ENCODE measurements around the gene TMEM218.

DNA sequence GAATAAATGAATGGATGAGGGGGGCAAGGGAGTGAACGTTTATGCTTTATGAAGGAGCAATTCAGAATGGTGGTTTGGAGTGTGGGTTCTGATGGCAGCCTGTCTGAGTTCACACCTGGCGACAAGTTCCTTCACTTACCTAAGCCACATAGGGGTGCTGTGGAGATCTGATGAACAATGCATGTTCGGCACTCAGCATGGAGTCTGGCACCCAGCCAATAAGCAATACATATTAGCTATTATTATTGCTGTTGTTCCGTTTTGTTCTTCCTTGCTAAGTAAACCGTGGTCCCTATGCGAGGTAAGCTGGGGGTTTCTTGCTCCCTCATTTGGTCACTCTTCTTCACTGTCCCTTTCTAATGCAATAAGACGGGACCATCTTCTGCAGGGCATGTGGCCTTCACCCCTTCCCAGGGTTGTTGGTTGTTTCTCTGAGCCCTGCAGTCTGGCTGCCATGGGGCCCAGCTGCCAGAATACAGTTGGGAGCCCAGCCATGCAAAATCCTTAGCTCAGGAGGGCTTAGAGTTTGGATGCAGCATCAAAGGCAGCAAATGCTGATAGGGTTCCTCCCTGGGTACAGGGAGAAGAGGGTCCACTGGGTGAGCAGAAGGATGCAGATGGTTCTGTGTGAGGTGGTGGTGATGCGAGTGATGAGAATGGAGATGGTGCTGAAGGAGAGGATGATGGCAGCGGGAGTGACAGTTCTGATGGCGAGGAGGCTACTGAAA, 46.7 kb upstream of the TMEM218 start:
- no peak for TF ChIP-seq EP300 (IDR thresholded peaks at IDR 0.05)
- TF ChIP-seq, protein P1, sequence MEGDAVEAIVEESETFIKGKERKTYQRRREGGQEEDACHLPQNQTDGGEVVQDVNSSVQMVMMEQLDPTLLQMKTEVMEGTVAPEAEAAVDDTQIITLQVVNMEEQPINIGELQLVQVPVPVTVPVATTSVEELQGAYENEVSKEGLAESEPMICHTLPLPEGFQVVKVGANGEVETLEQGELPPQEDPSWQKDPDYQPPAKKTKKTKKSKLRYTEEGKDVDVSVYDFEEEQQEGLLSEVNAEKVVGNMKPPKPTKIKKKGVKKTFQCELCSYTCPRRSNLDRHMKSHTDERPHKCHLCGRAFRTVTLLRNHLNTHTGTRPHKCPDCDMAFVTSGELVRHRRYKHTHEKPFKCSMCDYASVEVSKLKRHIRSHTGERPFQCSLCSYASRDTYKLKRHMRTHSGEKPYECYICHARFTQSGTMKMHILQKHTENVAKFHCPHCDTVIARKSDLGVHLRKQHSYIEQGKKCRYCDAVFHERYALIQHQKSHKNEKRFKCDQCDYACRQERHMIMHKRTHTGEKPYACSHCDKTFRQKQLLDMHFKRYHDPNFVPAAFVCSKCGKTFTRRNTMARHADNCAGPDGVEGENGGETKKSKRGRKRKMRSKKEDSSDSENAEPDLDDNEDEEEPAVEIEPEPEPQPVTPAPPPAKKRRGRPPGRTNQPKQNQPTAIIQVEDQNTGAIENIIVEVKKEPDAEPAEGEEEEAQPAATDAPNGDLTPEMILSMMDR (IDR thresholded peaks at IDR 0.05), result no peak
- TF ChIP-seq POLR2A (IDR thresholded peaks at IDR 0.05), result no peak

All from stomach (tissue), 4 donors.